EL (cell line): ENCODE measurements around the gene RPL15.
"Not testable (repeated sequence)": the region's sequence is repeated elsewhere in the genome, so short reads cannot be mapped to it uniquely, and the experiment has no call there.

ENCODE experiments used
- DNase-seq: peaks from one replicate; pipeline ENCODE4 v3.0.0-alpha.2; 2016

The RPL15 gene

GRCh38 chr3:23894254-23895061 is 22.5 kb upstream of the RPL15 start:
- DNase-seq, result no peak

GRCh38 chr3:23895181-23895580 is 21.8 kb upstream of the RPL15 start:
- no peak for DNase-seq

- peak; percentile 16 for DNase-seq
These were observed 16.2 kb upstream of the RPL15 start for GRCh38 chr3:23900744-23901143.

GRCh38 chr3:23904545-23904944 is 12.4 kb upstream of the RPL15 start:
- no peak for DNase-seq

- DNase-seq, result no peak
These were observed 7.6 kb upstream of the RPL15 start for GRCh38 chr3:23909341-23909740.

GRCh38 chr3:23911397-23911796 is 5.5 kb upstream of the RPL15 start:
- no peak for DNase-seq

GRCh38 chr3:23912335-23912734 is 4.6 kb upstream of the RPL15 start:
- DNase-seq, result not testable (repeated sequence)

- DNase-seq, result no peak
These were observed 3.8 kb upstream of the RPL15 start for GRCh38 chr3:23913182-23913581.

GRCh38 chr3:23913873-23914743 is 2.8 kb upstream of the RPL15 start:
- DNase-seq, result no peak

- DNase-seq, result peak; percentile 23
These were observed 1.3 kb upstream of the RPL15 start for GRCh38 chr3:23915537-23916108.

GRCh38 chr3:23916152-23916885 is 613 bp upstream of the RPL15 start:
- DNase-seq, result no peak

GRCh38 chr3:23917679-23918303 is 859 bp downstream of the RPL15 start:
- DNase-seq, result not testable (repeated sequence)

GRCh38 chr3:23918331-23918730 is 1.4 kb downstream of the RPL15 start:
- not testable (repeated sequence) for DNase-seq

GRCh38 chr3:23919628-23920027 is 2.7 kb downstream of the RPL15 start:
- DNase-seq, result no peak

GRCh38 chr3:23920151-23920655 is 3.3 kb downstream of the RPL15 start:
- DNase-seq, result peak; percentile 15

- peak; percentile 41 for DNase-seq
These were observed 4.2 kb downstream of the RPL15 start for GRCh38 chr3:23921052-23921511.

- peak; percentile 50 for DNase-seq
These were observed 6.9 kb downstream of the RPL15 start for GRCh38 chr3:23923786-23924185.

GRCh38 chr3:23926246-23926645 is 9.3 kb downstream of the RPL15 start:
- no peak for DNase-seq

GRCh38 chr3:23926736-23927135 is 9.8 kb downstream of the RPL15 start:
- no peak for DNase-seq

GRCh38 chr3:23928524-23928923 is 11.6 kb downstream of the RPL15 start:
- no peak for DNase-seq

GRCh38 chr3:23931597-23931996 is 14.7 kb downstream of the RPL15 start:
- DNase-seq, result no peak

GRCh38 chr3:23932571-23932970 is 15.6 kb downstream of the RPL15 start:
- DNase-seq, result no peak
